Stimulated activated CD8-positive, alpha-beta memory T cell treated with anti-CD3 and anti-CD28 coated beads, Interleukin-4, amount 100 ng/mL, for 4 hours (primary cell): ENCODE results near the gene GRK6.
"Not testable (repeated sequence)": the region's sequence is repeated elsewhere in the genome, so short reads cannot be mapped to it uniquely, and the experiment has no call there.

Experiments
- DNase-seq, 2 donors: peaks; one replicate each; pipeline ENCODE4 v3.0.0-alpha.2; 2020; ENCODE audit warnings: low read depth in 2 of 2, low spot score in 1 of 2

Gene GRK6

DNA sequence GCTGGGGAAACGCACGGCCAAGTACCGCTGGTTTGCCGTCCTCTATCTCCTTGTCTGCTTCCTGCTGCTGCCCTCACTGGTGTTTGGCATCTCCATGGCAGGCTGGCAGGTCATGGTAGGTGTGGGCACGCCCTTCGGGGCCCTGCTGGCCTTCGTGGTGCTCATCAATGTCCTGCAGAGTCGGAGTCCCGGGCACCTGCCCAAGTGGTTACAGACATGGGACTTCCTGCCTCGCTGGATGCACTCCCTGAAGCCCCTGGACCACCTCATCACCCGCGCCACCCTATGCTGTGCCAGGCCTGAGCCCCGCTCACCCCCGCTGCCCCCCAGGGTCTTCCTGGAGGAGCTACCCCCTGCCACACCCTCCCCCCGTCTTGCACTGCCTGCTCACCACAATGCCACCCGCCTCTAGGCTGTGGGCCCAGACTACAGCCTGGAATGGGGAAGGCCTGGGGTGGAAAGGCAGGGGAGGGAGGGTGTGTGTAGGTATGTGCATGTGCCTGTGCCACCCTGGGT is 28.5 kb upstream of the GRK6 start:
- DNase-seq: no peak

GRCh38 chr5:177399997-177400868 is 26.2 kb upstream of the GRK6 start, which contains the start of gene PFN3:
Gene PFN3, minus strand, starts transcription at chr5:177400661. Its CDS starts 85 bp downstream, at chr5:177400576.
- DNase-seq: no peak

- DNase-seq: no peak
Observed at GRCh38 chr5:177402271-177403043, 24.0 kb upstream of the GRK6 start.

DNA sequence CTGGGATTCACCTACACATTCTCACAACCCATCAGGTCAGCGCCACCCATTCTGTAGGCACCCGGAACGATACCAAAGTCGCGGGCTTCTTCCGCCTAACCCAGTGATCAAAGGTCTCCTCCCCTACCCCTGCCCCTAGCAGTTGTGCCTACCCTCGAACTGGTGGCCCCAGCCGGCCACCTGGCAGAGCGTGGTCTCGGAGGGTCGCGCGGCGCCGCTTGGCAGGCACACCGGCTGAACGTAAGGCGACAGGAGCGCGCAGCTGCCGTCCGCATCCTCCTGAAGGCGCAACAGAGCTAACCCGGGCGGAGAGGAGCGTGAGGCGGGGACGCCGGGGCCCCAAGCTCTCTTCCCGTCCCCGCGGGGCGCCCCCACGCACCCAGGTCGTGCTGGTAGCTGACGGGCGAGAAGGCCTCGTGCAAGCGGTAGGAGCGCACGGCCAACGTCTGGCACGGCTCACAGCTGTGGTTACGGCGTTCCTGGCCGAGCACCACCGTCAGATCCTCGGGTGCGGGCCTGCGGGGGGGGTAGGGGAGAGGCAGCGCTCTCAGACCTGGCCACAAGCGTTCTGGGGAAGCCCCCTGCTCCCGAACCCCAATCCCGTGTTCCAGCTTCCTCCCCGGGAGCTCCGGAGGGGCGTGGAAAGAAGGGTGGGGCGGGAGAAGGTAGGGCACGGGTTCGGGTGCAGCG is 23.2 kb upstream of the GRK6 start:
- DNase-seq: no peak

- peak in 1 of 2 donors; percentile 75 for DNase-seq
Observed at GRCh38 chr5:177403792-177404640, 22.5 kb upstream of the GRK6 start.

DNA sequence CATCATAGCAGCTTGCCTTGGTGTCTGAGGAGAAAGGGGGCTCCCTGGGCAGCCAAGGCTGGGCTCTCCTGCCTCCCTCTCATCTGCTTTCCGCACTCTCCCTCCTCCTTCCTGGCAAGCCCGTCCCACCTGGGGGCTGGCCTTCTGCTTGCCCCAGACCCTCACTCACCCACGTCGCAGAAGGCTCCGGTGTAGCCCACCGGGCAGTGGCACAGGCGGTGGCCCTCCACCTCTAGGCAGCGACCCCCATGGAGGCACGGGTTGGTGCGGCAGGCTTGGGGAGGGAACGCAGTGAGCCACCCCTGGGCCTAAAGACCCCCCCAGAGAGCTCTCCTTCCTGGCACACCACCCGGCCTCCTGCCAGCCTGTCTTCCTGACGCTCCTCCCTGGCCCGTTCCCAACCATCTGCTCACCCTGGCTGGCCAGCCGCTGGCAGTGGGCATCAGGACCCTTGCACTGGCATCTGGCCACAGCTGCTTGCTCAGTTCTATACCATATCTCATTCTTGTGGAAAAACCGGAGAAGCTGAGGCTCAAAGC is 21.8 kb upstream of the GRK6 start:
- no peak for DNase-seq

DNA sequence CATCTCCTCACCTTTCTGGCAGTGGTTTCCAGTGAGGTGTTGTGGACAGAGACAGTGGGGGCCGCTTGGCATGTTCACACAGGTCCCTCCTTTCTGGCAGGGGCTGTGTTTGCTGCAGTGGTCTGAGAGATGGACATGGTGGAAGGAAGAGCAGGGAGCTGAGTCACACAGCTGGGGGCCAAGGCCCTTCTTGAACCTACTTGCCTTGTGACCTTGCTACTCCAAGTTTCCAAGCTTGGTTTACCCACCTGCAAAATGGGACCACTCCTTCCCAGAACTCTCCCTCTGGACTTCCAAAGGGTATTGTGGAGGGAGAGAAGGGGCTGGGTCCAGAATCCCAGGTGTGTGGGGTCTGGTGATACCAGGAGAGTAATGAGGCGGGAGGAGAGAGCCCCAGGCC is 21.2 kb upstream of the GRK6 start:
- no peak for DNase-seq

- no peak for DNase-seq
Observed at GRCh38 chr5:177405805-177406204, 20.7 kb upstream of the GRK6 start.

- no peak for DNase-seq
Observed at GRCh38 chr5:177409043-177409801, 17.3 kb upstream of the GRK6 start, which contains the start of gene F12. Gene F12, minus strand, starts transcription at chr5:177409564. Its CDS starts 37 bp downstream, at chr5:177409527.

- no peak for DNase-seq
Observed at GRCh38 chr5:177410575-177410974, 15.9 kb upstream of the GRK6 start.

DNA sequence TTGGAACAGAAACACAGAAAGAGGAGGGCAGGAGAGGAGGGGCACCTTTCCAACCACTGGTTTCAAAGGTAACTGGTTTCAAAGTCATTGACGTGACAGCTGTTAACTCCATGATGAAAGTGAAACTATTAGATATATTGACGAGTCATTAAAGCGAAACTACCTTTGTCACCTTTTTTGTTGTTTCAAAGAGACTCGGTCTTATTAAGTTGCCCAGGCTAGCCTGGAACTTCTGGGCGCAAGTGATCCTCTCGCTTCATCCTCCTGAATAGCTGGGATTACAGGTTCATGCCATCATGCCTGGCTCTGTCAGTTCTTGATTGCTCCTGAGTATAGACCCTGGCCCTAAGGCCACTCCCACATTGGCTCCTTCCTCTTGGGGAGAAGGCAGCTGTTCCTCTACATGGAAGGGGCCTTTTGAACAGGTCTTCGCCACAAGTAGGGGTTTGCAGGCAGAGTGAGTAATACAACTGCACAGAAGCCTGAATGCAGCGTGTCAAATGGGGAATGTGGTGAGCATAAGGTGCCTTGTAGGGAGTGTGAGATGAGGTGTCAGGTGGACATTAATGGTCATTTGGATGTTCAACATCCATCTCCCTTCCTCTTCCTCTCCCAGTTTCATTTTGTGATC is 13.8 kb upstream of the GRK6 start:
- DNase-seq: no peak

DNA sequence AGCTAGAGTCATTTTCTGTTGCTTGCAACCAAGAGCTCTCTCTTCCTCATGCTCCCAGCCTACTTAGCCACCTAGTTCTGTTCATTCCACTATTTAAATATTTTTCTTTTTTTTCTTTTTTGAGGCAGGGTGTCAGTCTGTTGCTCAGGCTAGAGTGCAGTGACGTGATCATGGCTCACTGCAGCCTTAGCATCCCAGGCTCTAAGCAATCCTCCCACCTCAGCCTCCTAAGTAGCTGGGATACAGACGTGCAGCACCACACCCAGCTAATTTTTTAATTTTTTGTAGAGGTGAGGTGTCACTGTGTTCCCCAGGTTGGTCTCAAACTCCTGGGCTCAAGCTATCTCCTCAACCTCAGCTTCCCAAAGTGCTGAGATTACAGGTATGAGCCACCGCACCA is 12.0 kb upstream of the GRK6 start:
- no peak for DNase-seq

DNA sequence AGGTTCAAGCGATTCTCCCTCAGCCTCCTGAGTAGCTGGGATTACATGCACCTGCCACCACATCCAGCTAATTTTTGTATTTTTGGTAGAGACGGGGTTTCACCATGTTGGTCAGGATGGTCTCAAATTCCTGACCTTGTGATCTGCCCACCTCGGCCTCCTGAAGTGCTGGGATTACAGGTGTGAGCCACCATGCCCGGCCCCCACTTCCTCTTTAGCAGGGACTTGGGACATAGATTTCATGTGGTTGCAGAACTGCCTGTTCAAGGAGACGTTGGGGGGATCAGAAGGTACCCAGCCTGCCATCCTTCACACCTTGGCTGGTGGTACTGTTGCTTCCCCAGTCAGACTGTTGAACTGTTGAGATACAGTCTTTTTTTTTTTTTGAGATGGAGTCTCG is 9.4 kb upstream of the GRK6 start:
- DNase-seq: not testable (repeated sequence)

GRCh38 chr5:177419046-177419445 is 7.4 kb upstream of the GRK6 start:
- no peak for DNase-seq

DNA sequence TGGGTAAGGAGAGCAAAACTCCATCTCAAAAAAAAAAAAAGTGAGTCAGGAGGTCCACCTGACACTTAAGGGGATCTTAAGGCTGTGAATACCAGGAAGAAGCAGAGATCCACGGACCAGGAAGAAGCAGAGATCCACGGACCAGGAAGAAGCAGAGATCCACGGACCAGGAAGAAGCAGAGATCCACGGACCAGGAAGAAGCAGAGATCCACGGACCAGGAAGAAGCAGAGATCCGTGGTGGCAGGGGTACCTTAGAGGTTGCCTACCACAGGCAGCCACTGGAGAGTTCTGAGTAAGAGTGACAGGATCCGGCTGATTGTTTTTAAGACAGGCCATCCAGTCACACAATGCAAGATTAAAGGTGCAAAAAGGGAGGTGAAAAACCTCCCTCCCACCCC is 6.0 kb upstream of the GRK6 start:
- not testable (repeated sequence) for DNase-seq

- DNase-seq: no peak
Observed at GRCh38 chr5:177421062-177421798, 5.2 kb upstream of the GRK6 start.

DNA sequence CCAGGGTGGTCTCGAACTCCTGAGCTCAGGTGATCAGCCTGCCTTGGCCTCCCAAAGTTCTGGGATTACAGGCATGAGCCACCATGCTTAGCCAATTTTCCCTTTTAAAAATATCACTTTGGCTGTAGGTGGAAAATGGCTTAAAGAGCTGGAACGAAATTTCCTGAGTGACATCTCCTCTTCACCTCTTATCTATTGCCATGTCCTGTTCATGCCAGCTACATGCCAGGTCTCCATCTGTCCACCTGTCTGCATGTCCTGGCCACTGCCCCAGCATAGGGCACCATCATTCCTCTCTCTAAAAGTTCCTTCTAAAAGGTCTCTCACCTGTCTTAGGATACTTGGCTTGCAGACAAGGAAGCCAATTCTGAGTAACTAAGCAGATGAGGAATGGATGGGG is 2.8 kb upstream of the GRK6 start:
- no peak for DNase-seq

GRCh38 chr5:177425196-177425800 is 1.2 kb upstream of the GRK6 start:
- no peak for DNase-seq
